WTC11 (cell line): Measurements from ENCODE around the gene RHOV.

Experiments used
- CTCF ChIP-seq: fragments of 200-600 bp; IDR thresholded peaks from 2 replicates; pipeline ENCODE4 v1.8.0; 2022; ENCODE audit warnings: antibody characterized with exemption
- HMGXB4 ChIP-seq: sonication (generic); formaldehyde crosslinking; IDR thresholded peaks from 2 replicates; pipeline ENCODE4 v1.8.1; 2023; ENCODE audit warnings: mild to moderate bottlenecking, moderate library complexity, missing genetic modification reagents
- JUN ChIP-seq: sonication (generic); formaldehyde crosslinking; IDR thresholded peaks from 2 replicates; pipeline ENCODE4 v1.8.0; 2023; ENCODE audit warnings: mild to moderate bottlenecking, missing genetic modification reagents
- NR2C2 ChIP-seq: sonication (generic); formaldehyde crosslinking; IDR thresholded peaks from 2 replicates; pipeline ENCODE4 v1.8.0; 2022; ENCODE audit warnings: mild to moderate bottlenecking, missing genetic modification reagents
- PRDM15 ChIP-seq: sonication (generic); formaldehyde crosslinking; IDR thresholded peaks from 2 replicates; pipeline ENCODE4 v1.8.0; 2022; ENCODE audit warnings: missing genetic modification reagents
- USF2 ChIP-seq: sonication (generic); formaldehyde crosslinking; IDR thresholded peaks from 2 replicates; pipeline ENCODE4 v1.8.1; 2023; ENCODE audit warnings: mild to moderate bottlenecking, missing genetic modification reagents, moderate library complexity
- TF ChIP-seq, protein P1 (sequence below): sonication (generic); formaldehyde crosslinking; IDR thresholded peaks from 2 replicates; pipeline ENCODE4 v1.8.1; 2023; ENCODE audit warnings: mild to moderate bottlenecking, missing genetic modification reagents, borderline replicate concordance
- TF ChIP-seq, protein P2 (sequence below): sonication (generic); formaldehyde crosslinking; IDR thresholded peaks from 2 replicates; pipeline ENCODE4 v1.8.0; 2022; ENCODE audit warnings: mild to moderate bottlenecking, missing genetic modification reagents
- TF ChIP-seq, protein P3 (sequence below): sonication (generic); formaldehyde crosslinking; IDR thresholded peaks from 2 replicates; pipeline ENCODE4 v1.8.0; 2022; ENCODE audit warnings: mild to moderate bottlenecking, missing genetic modification reagents

DNA sequence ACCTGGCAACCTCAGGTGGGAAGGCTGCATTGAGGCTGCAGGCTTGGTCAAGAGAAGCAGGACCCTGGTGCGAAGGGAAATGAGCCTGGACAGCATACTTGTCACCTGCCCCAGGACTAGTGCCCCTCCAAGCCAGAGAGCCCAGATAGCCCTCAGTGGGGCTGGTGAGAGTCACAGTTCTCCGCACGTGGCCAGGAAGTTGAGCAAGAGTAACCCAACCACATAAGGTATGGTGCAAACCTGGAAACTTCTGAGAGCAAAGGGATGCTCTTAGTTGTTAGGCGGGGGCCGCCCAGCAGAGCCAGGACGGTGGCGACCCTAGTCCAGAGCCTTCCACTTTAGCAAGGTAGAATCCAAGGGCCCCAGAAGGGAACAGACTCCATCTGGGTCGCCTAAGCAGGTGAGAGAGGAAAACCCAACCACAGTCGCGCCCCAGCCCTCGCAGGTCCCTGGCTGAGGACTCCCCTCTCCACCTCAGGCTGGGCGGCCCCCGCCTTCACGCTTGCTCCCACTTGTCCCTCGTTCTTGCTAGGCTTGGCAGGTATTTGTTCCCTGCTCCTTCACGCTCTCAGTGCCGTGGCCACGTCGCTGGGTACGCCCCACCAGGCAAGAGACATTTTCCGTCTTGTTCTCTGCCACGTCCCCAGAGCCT lies 19.1 kb upstream of the RHOV start:
- TF ChIP-seq, protein P1, sequence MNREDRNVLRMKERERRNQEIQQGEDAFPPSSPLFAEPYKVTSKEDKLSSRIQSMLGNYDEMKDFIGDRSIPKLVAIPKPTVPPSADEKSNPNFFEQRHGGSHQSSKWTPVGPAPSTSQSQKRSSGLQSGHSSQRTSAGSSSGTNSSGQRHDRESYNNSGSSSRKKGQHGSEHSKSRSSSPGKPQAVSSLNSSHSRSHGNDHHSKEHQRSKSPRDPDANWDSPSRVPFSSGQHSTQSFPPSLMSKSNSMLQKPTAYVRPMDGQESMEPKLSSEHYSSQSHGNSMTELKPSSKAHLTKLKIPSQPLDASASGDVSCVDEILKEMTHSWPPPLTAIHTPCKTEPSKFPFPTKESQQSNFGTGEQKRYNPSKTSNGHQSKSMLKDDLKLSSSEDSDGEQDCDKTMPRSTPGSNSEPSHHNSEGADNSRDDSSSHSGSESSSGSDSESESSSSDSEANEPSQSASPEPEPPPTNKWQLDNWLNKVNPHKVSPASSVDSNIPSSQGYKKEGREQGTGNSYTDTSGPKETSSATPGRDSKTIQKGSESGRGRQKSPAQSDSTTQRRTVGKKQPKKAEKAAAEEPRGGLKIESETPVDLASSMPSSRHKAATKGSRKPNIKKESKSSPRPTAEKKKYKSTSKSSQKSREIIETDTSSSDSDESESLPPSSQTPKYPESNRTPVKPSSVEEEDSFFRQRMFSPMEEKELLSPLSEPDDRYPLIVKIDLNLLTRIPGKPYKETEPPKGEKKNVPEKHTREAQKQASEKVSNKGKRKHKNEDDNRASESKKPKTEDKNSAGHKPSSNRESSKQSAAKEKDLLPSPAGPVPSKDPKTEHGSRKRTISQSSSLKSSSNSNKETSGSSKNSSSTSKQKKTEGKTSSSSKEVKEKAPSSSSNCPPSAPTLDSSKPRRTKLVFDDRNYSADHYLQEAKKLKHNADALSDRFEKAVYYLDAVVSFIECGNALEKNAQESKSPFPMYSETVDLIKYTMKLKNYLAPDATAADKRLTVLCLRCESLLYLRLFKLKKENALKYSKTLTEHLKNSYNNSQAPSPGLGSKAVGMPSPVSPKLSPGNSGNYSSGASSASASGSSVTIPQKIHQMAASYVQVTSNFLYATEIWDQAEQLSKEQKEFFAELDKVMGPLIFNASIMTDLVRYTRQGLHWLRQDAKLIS = no peak
- no peak for TF ChIP-seq JUN
- TF ChIP-seq CTCF = no peak
- TF ChIP-seq HMGXB4 (CRISPR knock-in tag) = no peak
- TF ChIP-seq, protein P2, sequence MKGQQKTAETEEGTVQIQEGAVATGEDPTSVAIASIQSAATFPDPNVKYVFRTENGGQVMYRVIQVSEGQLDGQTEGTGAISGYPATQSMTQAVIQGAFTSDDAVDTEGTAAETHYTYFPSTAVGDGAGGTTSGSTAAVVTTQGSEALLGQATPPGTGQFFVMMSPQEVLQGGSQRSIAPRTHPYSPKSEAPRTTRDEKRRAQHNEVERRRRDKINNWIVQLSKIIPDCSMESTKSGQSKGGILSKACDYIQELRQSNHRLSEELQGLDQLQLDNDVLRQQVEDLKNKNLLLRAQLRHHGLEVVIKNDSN (CRISPR knock-in tag) = no peak
- TF ChIP-seq, protein P3, sequence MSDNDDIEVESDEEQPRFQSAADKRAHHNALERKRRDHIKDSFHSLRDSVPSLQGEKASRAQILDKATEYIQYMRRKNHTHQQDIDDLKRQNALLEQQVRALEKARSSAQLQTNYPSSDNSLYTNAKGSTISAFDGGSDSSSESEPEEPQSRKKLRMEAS = no peak
- no peak for TF ChIP-seq PRDM15 (CRISPR knock-in tag)
- no peak for TF ChIP-seq NR2C2 (CRISPR knock-in tag)
- TF ChIP-seq USF2 (CRISPR knock-in tag) = no peak
